Common myeloid progenitor, CD34-positive (primary cell): ENCODE data around the gene LY6G5B.
A peak's percentile ranks its signal among the peaks of the same experiment; 100 is the strongest.

Source experiments
- CTCF ChIA-PET: fragments of 350-600 bp; sonication (Branson Sonifier 250); formaldehyde crosslinking; loops from one replicate; lab custom pipeline; 2021; ENCODE audit warnings: antibody characterized with exemption; lab: Charles Lee
- POLR2A ChIA-PET: fragments of 350-600 bp; sonication (Branson Sonifier 250); formaldehyde crosslinking; loops from one replicate; lab custom pipeline; 2021; ENCODE audit warnings: antibody characterized with exemption; lab: Charles Lee
- DNase-seq, 3 donors: peaks; one replicate each; pipeline versions ENCODE4 v3.0.0 to v3.0.0-alpha.2; 2013
- H3K27ac ChIP-seq, 2 experiments: 1 replicate in 1 of 2; 2 replicates in 1 of 2; pipeline ENCODE4 v1.7.0; 2013; ENCODE audit warnings: inconsistent platforms in 2 of 2, low read length in 2 of 2, mild to moderate bottlenecking in 2 of 2, low read depth in 1 of 2, moderate library complexity in 1 of 2; ENCODE audit not compliant: severe bottlenecking in 2 of 2, insufficient read depth in 1 of 2, poor library complexity in 1 of 2
- H3K27me3 ChIP-seq, 5 experiments: replicated peaks in 2 of 5; 1 replicate in 3 of 5; 2 replicates in 2 of 5; pipeline versions ENCODE4 v1.6.1 to v1.7.0; 2013; ENCODE audit warnings: low read length in 4 of 5, mild to moderate bottlenecking in 2 of 5, moderate library complexity in 2 of 5, inconsistent platforms in 1 of 5; ENCODE audit not compliant: insufficient read depth in 5 of 5, control insufficient read depth in 4 of 5
- H3K36me3 ChIP-seq, 4 experiments: 1 replicate in 2 of 4; 2 replicates in 2 of 4; pipeline versions ENCODE4 v1.6.1 to v1.7.0; 2013; ENCODE audit warnings: low read length in 3 of 4, control low read depth in 1 of 4, mild to moderate bottlenecking in 1 of 4; ENCODE audit not compliant: control insufficient read depth in 4 of 4, insufficient read depth in 4 of 4
- H3K4me1 ChIP-seq, 4 experiments: 1 replicate in 3 of 4; 2 replicates in 1 of 4; pipeline versions ENCODE4 v1.6.1 to v1.7.1; 2013; ENCODE audit warnings: low read length in 3 of 4, mild to moderate bottlenecking in 3 of 4, control low read depth in 1 of 4, inconsistent platforms in 1 of 4, moderate library complexity in 1 of 4; ENCODE audit not compliant: control insufficient read depth in 4 of 4, insufficient read depth in 4 of 4; ENCODE audit errors: control extremely low read depth in 1 of 4
- H3K4me3 ChIP-seq, 7 experiments: 1 replicate in 4 of 7; 2 replicates in 3 of 7; pipeline versions ENCODE4 v1.5.1 to v1.7.0; 2013; ENCODE audit warnings: mild to moderate bottlenecking in 7 of 7, low read length in 6 of 7, moderate library complexity in 6 of 7, inconsistent platforms in 2 of 7, low read depth in 2 of 7, control low read depth in 1 of 7; ENCODE audit not compliant: insufficient read depth in 4 of 7, control insufficient read depth in 1 of 7; ENCODE audit errors: extremely low read depth in 1 of 7
- H3K9me3 ChIP-seq, 5 experiments: 1 replicate in 4 of 5; 2 replicates in 1 of 5; pipeline versions ENCODE4 v1.6.1 to v1.7.1; 2013; ENCODE audit warnings: low read length in 4 of 5, mild to moderate bottlenecking in 2 of 5, inconsistent platforms in 1 of 5, low read depth in 1 of 5, moderate library complexity in 1 of 5; ENCODE audit not compliant: control insufficient read depth in 4 of 5, insufficient read depth in 2 of 5; ENCODE audit errors: control extremely low read depth in 1 of 5
- WGBS: methylation state at CpG from one replicate; pipeline ENCODE4 v1.1.5; 2013; ENCODE audit not compliant: insufficient coverage; 5-methylcytosine and 5-hydroxymethylcytosine counted together

LY6G5B gene

DNA sequence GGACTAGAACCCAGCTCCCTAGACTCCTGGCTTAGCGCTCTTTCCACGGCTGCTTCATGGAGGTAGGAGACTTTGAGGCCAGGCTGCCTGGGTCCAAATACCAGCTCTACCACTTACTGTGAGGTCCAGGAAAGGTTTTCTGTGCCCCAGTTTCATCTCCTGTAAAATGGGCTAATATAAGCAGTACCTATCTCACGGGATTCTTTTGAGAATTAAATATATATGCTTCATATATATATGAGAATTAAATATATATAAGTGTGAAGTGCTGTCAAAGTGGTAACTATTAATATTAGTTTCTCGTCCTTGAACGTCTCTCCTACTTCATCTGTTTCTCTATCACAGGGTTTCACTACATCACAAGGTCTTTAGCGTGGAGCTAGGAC, 21.3 kb downstream of the LY6G5B start:
- DNase-seq, result no peak
- Histone ChIP-seq H3K36me3 (peaks cover 12 to 95% (median 75%) of the 10 kb centered on the region in 4 experiments), H3K4me3 (no peak overlapping the region), H3K27me3 (no peaks in the 10 kb centered on the region), H3K9me3 (no peaks in the 10 kb centered on the region), H3K27ac (peak overlapping the region in 1 of 2 experiments; percentile 77), H3K4me1 (no peaks in the 10 kb centered on the region)
- ChIA-PET POLR2A (interaction anchor here (0.9 to 1.2 kb wide), 2 partner anchors 10 to 12 kb away, joined by 3 read pairs; partner anchors contain the start of genes ABHD16A and LY6G5C), CTCF (interaction anchor here (0.8 to 7.8 kb wide), 12 partner anchors 10 to 146 kb away, joined by 3 to 51 read pairs (median 4); partner anchors contain the start of genes ABHD16A, LY6G5B, LY6G5C and LY6G6D)
- 95% methylated on average over 2 of the region's 6 CpGs for WGBS

DNA sequence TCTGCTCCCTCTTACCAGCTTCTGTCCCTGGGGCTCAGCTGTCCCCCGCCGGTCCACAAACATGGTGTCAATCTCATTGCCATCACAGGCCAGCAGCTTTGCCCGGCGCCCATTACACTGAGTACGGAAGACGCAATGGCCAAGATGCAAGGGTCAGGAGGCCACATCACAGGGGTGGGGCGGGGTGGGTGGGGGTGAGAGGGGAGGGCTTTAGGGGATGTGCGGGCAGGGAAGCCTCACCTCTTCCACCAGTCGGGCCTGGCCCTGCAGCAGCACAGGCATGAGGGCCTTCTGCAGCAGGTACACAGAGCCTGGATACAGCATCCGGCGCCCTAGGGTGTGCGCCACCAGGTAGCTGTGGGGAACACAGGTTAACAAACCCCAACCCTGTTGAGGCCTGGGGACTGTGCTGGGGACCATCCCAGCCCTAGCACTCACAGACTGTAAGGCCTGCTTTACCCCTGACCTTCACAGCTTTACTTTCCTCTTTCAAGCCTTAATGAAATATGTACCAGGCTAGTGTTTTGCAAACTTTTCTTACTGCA, 21.9 kb downstream of the LY6G5B start:
- no peak overlapping the region for H3K27ac ChIP-seq
- H3K4me3 ChIP-seq, result no peak overlapping the region
- WGBS, result 99% methylated on average over 12 of the region's 12 CpGs
- DNase-seq, result no peak
- H3K36me3 ChIP-seq, result peaks cover 13 to 93% (median 72%) of the 10 kb centered on the region in 4 experiments
- no peaks in the 10 kb centered on the region for H3K27me3 ChIP-seq
- POLR2A ChIA-PET, result interaction anchor here (0.9 kb wide), 1 partner anchor 12 kb away, joined by 3 read pairs; the partner anchor contains the start of gene ABHD16A
- no peaks in the 10 kb centered on the region for H3K9me3 ChIP-seq
- H3K4me1 ChIP-seq, result no peaks in the 10 kb centered on the region
- CTCF ChIA-PET, result interaction anchor here (1.1 to 7.8 kb wide), 7 partner anchors 9 to 140 kb away, joined by 3 to 51 read pairs (median 4); partner anchors contain the start of genes ABHD16A, LY6G5C, LY6G6C and MPIG6B

GRCh38 chr6:31692353-31692752, 22.6 kb downstream of the LY6G5B start:
- Histone ChIP-seq H3K27ac (no peak overlapping the region), H3K36me3 (peaks cover 14 to 93% (median 72%) of the 10 kb centered on the region in 4 experiments), H3K9me3 (no peaks in the 10 kb centered on the region), H3K27me3 (no peaks in the 10 kb centered on the region), H3K4me3 (no peak overlapping the region), H3K4me1 (no peaks in the 10 kb centered on the region)
- ChIA-PET CTCF (interaction anchor here (0.8 to 3.5 kb wide), 6 partner anchors 11 to 77 kb away, joined by 3 to 17 read pairs (median 4); partner anchors contain the start of genes LY6G5C, LY6G6C and MPIG6B), POLR2A (interaction anchor here (0.6 kb wide), 1 partner anchor 13 kb away, joined by 3 read pairs; no protein-coding TSS in a partner anchor)
- whole genome bisulfite sequencing, result 93% methylated on average over 4 of the region's 4 CpGs
- DNase-seq, result no peak

GRCh38 chr6:31692886-31693285, 23.1 kb downstream of the LY6G5B start:
- no peaks in the 10 kb centered on the region for H3K4me1 ChIP-seq
- peaks cover 14 to 92% (median 70%) of the 10 kb centered on the region in 4 experiments for H3K36me3 ChIP-seq
- CTCF ChIA-PET, result interaction anchor here (0.8 to 3.5 kb wide), 7 partner anchors 11 to 31 kb away, joined by 3 to 17 read pairs (median 4); partner anchors contain the start of genes ABHD16A, LY6G5C, LY6G6C and MPIG6B
- H3K27ac ChIP-seq, result no peak overlapping the region
- H3K9me3 ChIP-seq, result no peaks in the 10 kb centered on the region
- 94% methylated on average over 5 of the region's 9 CpGs for WGBS
- no peaks in the 10 kb centered on the region for H3K27me3 ChIP-seq
- POLR2A ChIA-PET, result interaction anchor here (0.6 kb wide), 1 partner anchor 13 kb away, joined by 3 read pairs; no protein-coding TSS in a partner anchor
- H3K4me3 ChIP-seq, result no peak overlapping the region
- DNase-seq, result no peak

DNA sequence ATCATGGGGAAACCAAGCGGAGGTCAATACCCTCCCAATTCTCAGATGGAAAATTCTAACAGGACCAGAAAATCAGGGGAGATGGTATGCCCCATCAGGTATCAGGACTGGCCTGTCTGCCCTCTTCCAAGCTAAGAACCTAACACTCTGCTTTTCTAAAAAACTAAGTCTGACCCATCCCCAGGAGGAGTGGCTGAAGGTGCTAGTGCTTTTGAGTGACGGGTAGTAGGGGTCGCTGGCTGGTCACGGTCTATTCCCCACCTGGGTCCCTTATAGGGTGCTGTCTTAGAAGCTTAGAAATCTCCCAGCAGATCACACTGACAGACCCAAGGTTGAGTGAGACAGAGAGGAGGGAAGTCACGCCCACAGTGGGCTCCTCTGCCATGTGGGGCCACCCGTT, 23.8 kb downstream of the LY6G5B start:
- 95% methylated on average over 2 of the region's 6 CpGs for WGBS
- Histone ChIP-seq H3K27me3 (no peaks in the 10 kb centered on the region), H3K27ac (peak overlapping the region in 1 of 2 experiments; percentile 38), H3K9me3 (no peaks in the 10 kb centered on the region), H3K4me3 (no peak overlapping the region), H3K36me3 (peaks cover 14 to 88% (median 63%) of the 10 kb centered on the region in 4 experiments), H3K4me1 (no peaks in the 10 kb centered on the region)
- CTCF ChIA-PET, result interaction anchor here (1.0 to 3.5 kb wide), 7 partner anchors 9 to 34 kb away, joined by 3 to 17 read pairs (median 4); partner anchors contain the start of genes ABHD16A, LY6G5C and MPIG6B
- no peak for DNase-seq
- POLR2A ChIA-PET, result no interaction called here

GRCh38 chr6:31697555-31697954, 27.8 kb downstream of the LY6G5B start:
- Histone ChIP-seq H3K4me1 (peaks cover 0 to 18% (median 10%) of the 10 kb centered on the region in 4 experiments), H3K4me3 (no peak overlapping the region), H3K27ac (no peak overlapping the region), H3K9me3 (no peaks in the 10 kb centered on the region), H3K36me3 (peaks cover 2 to 63% (median 36%) of the 10 kb centered on the region in 4 experiments), H3K27me3 (no peaks in the 10 kb centered on the region)
- 46% methylated on average over 3 of the region's 3 CpGs for WGBS
- DNase-seq, result no peak
- CTCF ChIA-PET, result interaction anchor here (7.3 kb wide), 1 partner anchor 10 kb away, joined by 51 read pairs; no protein-coding TSS in a partner anchor
- POLR2A ChIA-PET, result no interaction called here
